Left lung (tissue), 10 donors: Measurements from ENCODE around the gene XIRP1. TPM values are rescaled to one million over a fixed set of nuclear protein-coding genes. Genes with fewer than 3 reads are reported as not detected.
A peak's percentile ranks its signal among the peaks of the same experiment; 100 is the strongest.

Experiments
- ATAC-seq: fragments of 200-7000 bp; cut with Tn5 transposase; one replicate; pipeline ENCODE4 v1.9.1; 2020; ENCODE audit warnings: moderate library complexity
- DNase-seq, 4 donors: peaks; one replicate each; pipeline ENCODE4 v3.0.0-alpha.2; 2013 to 2020
- H3K27ac ChIP-seq, 2 donors: fragments of 200-600 bp; sonication (generic) in 1 of 2; one replicate each; pipeline versions ENCODE4 v1.5.0 to v1.8.0; 2020 to 2021
- H3K27me3 ChIP-seq, 2 donors: fragments of 200-600 bp; sonication (generic) in 1 of 2; one replicate each; pipeline versions ENCODE4 v1.5.0 to v1.8.0; 2020 to 2021
- H3K36me3 ChIP-seq, 2 donors: fragments of 200-600 bp; sonication (generic) in 1 of 2; one replicate each; pipeline versions ENCODE4 v1.5.0 to v1.8.0; 2020 to 2021
- H3K4me1 ChIP-seq, 2 donors: fragments of 200-600 bp; one replicate each; pipeline ENCODE4 v1.8.0; 2021
- H3K4me3 ChIP-seq, 2 donors: fragments of 200-600 bp; sonication (generic) in 1 of 2; one replicate each; pipeline versions ENCODE4 v1.5.0 to v1.8.0; 2020 to 2021; ENCODE audit warnings: mild to moderate bottlenecking in 1 of 2
- H3K9me3 ChIP-seq, 2 donors: fragments of 200-600 bp; sonication (generic) in 1 of 2; one replicate each; pipeline versions ENCODE4 v1.5.0 to v1.8.0; 2020 to 2021
- intact Hi-C, 2 donors: fragments of 100-400 bp; cut with DNase I; formaldehyde crosslinking; loops; one replicate each; pipeline versions ENCODE4 v1.11.2 to v1.14.2; 2022
- polyA plus RNA-seq, 6 donors: library from polyadenylated mRNA; unstranded; fragments of 120-200 nt; gene quantifications; one replicate each; pipeline ENCODE4 v1.2.1, GENCODE V29; 2013; ENCODE audit not compliant: insufficient read length in 6 of 6
- total RNA-seq, 2 donors: library from RNA; stranded (reverse); fragmentation: NEBNext Ultra II Directional; extraction: Animal tissue kit (Norgen Biotek cat#: 25700); gene quantifications; one replicate each; pipeline ENCODE4 v1.2.1, GENCODE V29; 2021
- TF ChIP-seq, protein P1 (sequence below), 2 donors: fragments of 200-600 bp; sonication (generic) in 1 of 2; IDR thresholded peaks; one replicate each; pipeline versions ENCODE4 v1.5.0 to v1.8.0; 2021; ENCODE audit warnings: antibody characterized with exemption in 2 of 2
- donor health status: DM: no; HTN: yes; CAD: no.
- donor health status: DM: no; HTN: no; CAD: no.

Gene XIRP1
- total and polyA plus RNA-seq, 8 donors = 0.03 to 0.18 (median 0.07) TPM

DNA sequence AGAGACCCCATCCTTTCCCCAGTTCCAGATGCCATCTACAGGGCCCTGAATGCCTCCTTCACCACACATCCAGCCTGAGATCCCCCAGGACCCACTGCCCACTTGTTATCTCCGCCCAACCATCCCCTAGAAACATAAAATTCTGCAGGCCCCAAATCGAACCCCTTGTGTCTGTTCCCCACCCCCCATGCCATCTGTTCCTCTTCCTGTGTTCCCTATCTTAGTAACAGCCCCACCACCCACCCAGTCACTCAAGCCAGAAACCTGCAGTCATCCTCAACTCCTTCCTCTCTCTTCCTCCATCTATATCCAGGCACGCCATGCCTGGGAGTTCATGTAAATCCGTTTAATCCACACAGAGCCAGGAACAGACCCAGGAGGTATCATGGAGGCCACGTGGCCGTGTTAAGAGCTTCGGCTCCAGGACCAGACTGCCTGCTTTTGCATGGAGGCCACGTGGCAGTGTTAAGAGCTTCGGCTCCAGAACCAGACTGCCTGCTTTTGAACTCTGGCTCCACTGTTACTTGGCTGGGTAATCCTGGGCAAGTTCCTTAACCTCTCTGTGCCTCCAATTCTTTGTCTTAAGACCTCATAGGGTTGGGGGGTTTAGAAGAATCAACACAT is 43.8 kb downstream of the XIRP1 start:
- intact Hi-C loops = loop anchor here in 1 of 2 donors (5.0 kb wide), 1 partner anchor 34 kb away; no protein-coding TSS in a partner anchor
- H3K36me3 ChIP-seq = peaks cover 0 to 30% of the 10 kb centered on the region in 2 donors
- TF ChIP-seq, protein P1, sequence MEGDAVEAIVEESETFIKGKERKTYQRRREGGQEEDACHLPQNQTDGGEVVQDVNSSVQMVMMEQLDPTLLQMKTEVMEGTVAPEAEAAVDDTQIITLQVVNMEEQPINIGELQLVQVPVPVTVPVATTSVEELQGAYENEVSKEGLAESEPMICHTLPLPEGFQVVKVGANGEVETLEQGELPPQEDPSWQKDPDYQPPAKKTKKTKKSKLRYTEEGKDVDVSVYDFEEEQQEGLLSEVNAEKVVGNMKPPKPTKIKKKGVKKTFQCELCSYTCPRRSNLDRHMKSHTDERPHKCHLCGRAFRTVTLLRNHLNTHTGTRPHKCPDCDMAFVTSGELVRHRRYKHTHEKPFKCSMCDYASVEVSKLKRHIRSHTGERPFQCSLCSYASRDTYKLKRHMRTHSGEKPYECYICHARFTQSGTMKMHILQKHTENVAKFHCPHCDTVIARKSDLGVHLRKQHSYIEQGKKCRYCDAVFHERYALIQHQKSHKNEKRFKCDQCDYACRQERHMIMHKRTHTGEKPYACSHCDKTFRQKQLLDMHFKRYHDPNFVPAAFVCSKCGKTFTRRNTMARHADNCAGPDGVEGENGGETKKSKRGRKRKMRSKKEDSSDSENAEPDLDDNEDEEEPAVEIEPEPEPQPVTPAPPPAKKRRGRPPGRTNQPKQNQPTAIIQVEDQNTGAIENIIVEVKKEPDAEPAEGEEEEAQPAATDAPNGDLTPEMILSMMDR (IDR thresholded peaks at IDR 0.05) = no peak
- ATAC-seq = no peak
- H3K9me3 ChIP-seq = no peaks in the 10 kb centered on the region
- peak overlapping the region in 1 of 2 donors; percentile 93 for H3K4me3 ChIP-seq
- peaks cover 53 to 86% of the 10 kb centered on the region in 2 donors for H3K4me1 ChIP-seq
- no peaks in the 10 kb centered on the region for H3K27me3 ChIP-seq
- DNase-seq = no peak
- H3K27ac ChIP-seq = peak overlapping the region; percentile 89 to 99

DNA sequence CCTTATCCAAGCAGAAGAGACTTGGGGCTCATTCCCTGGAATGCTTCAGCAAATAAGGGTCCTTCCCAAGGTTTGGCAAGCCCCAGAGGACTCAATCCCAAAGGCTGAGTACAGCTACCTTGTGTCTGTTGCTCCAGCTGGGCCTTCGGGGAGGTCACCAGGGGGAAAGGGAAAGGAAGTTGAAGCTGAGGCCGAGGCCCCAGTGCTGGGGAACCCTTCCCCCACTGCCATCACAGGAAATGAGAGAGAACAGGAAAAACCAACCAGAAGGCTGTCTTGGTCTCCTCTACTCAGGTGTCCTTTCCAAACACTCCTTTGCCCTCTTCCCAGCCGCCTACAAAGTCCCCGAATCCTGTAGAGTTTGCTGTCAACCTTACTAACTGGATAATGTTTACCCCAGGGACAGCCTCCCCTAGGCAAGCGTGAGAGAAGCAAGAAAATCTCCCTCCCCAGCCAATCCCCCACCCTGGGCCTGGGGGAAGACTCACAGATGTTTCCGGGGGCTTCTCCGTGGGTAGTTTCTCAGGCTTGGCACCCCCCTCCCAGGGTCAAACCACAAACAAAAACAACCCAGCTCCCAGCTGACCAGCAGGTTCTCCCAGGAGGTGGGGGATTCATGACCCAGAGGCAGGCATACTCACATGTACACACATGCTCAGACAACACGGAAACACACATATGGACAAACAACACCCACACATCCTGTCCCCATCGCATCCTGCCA is 44.5 kb downstream of the XIRP1 start:
- Histone ChIP-seq H3K4me1 (peaks cover 54 to 93% of the 10 kb centered on the region in 2 donors), H3K4me3 (peak overlapping the region in 1 of 2 donors; percentile 93), H3K27me3 (no peaks in the 10 kb centered on the region), H3K36me3 (peaks cover 0 to 37% of the 10 kb centered on the region in 2 donors), H3K27ac (peak overlapping the region; percentile 89 to 99), H3K9me3 (no peaks in the 10 kb centered on the region)
- DNase-seq (peak in 1 of 4 donors; percentile 64), ATAC-seq (no peak)
- intact Hi-C loops = loop anchor here in 1 of 2 donors (5.0 kb wide), 1 partner anchor 34 kb away; no protein-coding TSS in a partner anchor
- TF ChIP-seq, protein P1 (IDR thresholded peaks at IDR 0.05) = no peak

DNA sequence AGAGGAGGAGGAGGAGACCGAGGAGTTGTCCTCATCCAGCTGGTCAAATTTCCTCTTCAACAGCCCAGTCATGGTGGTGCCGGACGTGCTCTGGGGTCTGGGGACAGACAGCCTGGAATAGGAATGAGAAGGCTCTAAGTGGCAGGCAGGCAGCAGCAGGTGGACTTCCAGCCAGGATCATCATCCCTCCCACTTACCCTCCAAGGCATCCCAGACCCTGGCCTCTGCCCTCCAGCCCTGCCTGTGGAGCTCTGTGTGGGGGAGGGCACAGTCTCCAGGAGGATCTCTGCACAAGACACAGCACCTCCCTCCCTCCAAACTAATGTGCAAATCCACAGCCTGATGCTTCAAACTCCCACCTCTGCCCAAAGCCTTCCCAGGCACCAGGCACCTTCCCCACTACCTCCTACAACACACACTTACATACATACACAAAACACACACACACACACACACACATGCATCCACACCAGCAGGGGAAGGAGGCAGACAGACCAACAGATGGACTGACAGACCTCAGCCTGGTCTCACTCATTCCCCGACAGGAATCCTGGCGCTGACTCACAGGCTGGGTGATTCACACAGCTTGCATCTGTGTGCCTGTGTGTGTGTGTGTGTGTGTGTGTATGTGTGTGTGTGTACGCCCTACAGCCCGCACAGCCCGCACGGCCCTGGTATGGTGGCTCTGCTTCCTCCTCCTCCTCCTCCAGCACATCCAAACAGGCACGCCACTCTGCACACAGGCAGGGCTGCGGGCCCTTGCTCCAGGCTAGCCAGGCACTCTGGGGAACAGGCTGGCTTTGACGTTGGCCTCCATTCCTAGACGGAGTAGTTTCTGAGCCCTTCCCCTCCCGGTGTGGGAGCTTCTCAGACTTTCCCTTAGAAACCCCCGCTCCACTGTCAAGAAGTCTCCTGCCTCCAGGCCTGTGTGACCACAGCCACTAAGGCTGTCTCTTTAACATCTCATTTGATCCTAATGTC is 45.5 kb downstream of the XIRP1 start:
- no peaks in the 10 kb centered on the region for H3K27me3 ChIP-seq
- DNase-seq = peak in 2 of 4 donors; percentile 86 to 94
- H3K9me3 ChIP-seq = no peaks in the 10 kb centered on the region
- H3K4me3 ChIP-seq = peak overlapping the region in 1 of 2 donors; percentile 93
- H3K27ac ChIP-seq = peak overlapping the region; percentile 89 to 99
- intact Hi-C loops = loop anchor here in 1 of 2 donors (5.0 kb wide), 1 partner anchor 35 kb away; no protein-coding TSS in a partner anchor
- ATAC-seq = peak; percentile 60
- H3K4me1 ChIP-seq = peaks cover 63 to 99% of the 10 kb centered on the region in 2 donors
- peaks cover 0 to 47% of the 10 kb centered on the region in 2 donors for H3K36me3 ChIP-seq
- TF ChIP-seq, protein P1 (IDR thresholded peaks at IDR 0.05) = no peak

DNA sequence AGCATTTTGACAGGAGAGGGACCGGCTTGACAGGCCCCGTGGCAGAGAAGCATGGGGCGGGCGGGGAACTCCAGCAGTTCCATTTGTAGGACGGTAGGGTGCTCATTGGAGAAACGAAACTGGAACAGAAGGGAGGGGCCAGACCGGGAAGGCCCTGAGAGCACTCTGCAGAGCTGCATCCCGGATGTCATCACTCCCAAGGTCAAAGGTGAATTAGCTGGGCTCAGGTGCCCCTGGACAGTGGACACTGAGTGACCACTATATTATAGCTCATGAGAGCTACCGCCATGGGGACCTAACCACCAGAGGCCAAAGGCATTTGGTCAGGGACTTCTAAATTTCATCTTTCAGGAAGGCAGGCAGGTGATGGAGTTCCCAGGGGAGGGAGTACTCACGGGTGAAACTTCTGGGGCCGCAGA is 46.3 kb downstream of the XIRP1 start:
- H3K27ac ChIP-seq = peak overlapping the region; percentile 89 to 99
- no peak for ATAC-seq
- intact Hi-C loops = loop anchor here in 1 of 2 donors (5.0 kb wide), 1 partner anchor 36 kb away; no protein-coding TSS in a partner anchor
- no peaks in the 10 kb centered on the region for H3K9me3 ChIP-seq
- peaks cover 0 to 55% of the 10 kb centered on the region in 2 donors for H3K36me3 ChIP-seq
- DNase-seq = peak in 1 of 4 donors; percentile 62
- H3K4me3 ChIP-seq = peak overlapping the region in 1 of 2 donors; percentile 93
- peaks cover 66 to 99% of the 10 kb centered on the region in 2 donors for H3K4me1 ChIP-seq
- TF ChIP-seq, protein P1 (IDR thresholded peaks at IDR 0.05) = peak in 1 of 2 donors; percentile 45
- no peaks in the 10 kb centered on the region for H3K27me3 ChIP-seq
